G401 (cell line): Measurements from ENCODE around the gene MGST2. TPM values are rescaled to one million over a fixed set of nuclear protein-coding genes. Genes with fewer than 3 reads are reported as not detected.

ENCODE experiments used
- total RNA-seq: library from RNA; depleted of rRNA; stranded (reverse); fragments of >200 nt; shearing (Covaris generic); gene quantifications from 2 replicates; pipeline ENCODE4 v1.2.3, GENCODE V29; 2014; rRNA removed

MGST2 gene
- total RNA-seq, 1 experiment from 2014 or later: not detected

Other genes with a start within 250 kb of the MGST2 start
- 4.1 and 4.9 TPM in 2 replicates for gene RAB33B, start 211.7 kb upstream of the MGST2 start, total RNA-seq
- 9.6 and 11.9 TPM in 2 replicates for gene SETD7, start 109.6 kb upstream of the MGST2 start, total RNA-seq